ENCODE results near the gene CDH23. TPM values are rescaled to one million over a fixed set of nuclear protein-coding genes. Genes with fewer than 3 reads are reported as not detected.

Gene CDH23
- total RNA-seq, 1 donor from 2014 or later = 4.5 TPM

GRCh38 chr10:71744897-71745663 is 348.4 kb downstream of the CDH23 start:
- H3K36me3 ChIP-seq = peaks cover 3% of the 10 kb centered on the region
- peaks cover 8% of the 10 kb centered on the region for H3K9me3 ChIP-seq (replicated peaks)
- TF ChIP-seq, protein P1, sequence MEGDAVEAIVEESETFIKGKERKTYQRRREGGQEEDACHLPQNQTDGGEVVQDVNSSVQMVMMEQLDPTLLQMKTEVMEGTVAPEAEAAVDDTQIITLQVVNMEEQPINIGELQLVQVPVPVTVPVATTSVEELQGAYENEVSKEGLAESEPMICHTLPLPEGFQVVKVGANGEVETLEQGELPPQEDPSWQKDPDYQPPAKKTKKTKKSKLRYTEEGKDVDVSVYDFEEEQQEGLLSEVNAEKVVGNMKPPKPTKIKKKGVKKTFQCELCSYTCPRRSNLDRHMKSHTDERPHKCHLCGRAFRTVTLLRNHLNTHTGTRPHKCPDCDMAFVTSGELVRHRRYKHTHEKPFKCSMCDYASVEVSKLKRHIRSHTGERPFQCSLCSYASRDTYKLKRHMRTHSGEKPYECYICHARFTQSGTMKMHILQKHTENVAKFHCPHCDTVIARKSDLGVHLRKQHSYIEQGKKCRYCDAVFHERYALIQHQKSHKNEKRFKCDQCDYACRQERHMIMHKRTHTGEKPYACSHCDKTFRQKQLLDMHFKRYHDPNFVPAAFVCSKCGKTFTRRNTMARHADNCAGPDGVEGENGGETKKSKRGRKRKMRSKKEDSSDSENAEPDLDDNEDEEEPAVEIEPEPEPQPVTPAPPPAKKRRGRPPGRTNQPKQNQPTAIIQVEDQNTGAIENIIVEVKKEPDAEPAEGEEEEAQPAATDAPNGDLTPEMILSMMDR (IDR thresholded peaks at IDR 0.05; ENCODE audit: borderline replicate concordance) = no peak
- no peaks in the 10 kb centered on the region for H3K27me3 ChIP-seq (ENCODE audit: low read depth)
- H3K4me3 ChIP-seq = no peak overlapping the region
- peaks cover 60% of the 10 kb centered on the region for H3K4me1 ChIP-seq
- peak overlapping the region; percentile 87 for H3K27ac ChIP-seq (replicated peaks)
- intact Hi-C loops (cut with micrococcal nuclease) = no loop called here
- no peak for DNase-seq

- peak overlapping the region; percentile 87 for H3K27ac ChIP-seq (replicated peaks)
- no peak for DNase-seq
- TF ChIP-seq, protein P1 (IDR thresholded peaks at IDR 0.05; ENCODE audit: borderline replicate concordance) = no peak
- H3K4me3 ChIP-seq = no peak overlapping the region
- intact Hi-C loops (cut with micrococcal nuclease) = no loop called here
- no peaks in the 10 kb centered on the region for H3K27me3 ChIP-seq (ENCODE audit: low read depth)
- peaks cover 10% of the 10 kb centered on the region for H3K36me3 ChIP-seq
- peaks cover 60% of the 10 kb centered on the region for H3K4me1 ChIP-seq
- peaks cover 8% of the 10 kb centered on the region for H3K9me3 ChIP-seq (replicated peaks)
These were observed 349.0 kb downstream of the CDH23 start for GRCh38 chr10:71745664-71746250.

DNA sequence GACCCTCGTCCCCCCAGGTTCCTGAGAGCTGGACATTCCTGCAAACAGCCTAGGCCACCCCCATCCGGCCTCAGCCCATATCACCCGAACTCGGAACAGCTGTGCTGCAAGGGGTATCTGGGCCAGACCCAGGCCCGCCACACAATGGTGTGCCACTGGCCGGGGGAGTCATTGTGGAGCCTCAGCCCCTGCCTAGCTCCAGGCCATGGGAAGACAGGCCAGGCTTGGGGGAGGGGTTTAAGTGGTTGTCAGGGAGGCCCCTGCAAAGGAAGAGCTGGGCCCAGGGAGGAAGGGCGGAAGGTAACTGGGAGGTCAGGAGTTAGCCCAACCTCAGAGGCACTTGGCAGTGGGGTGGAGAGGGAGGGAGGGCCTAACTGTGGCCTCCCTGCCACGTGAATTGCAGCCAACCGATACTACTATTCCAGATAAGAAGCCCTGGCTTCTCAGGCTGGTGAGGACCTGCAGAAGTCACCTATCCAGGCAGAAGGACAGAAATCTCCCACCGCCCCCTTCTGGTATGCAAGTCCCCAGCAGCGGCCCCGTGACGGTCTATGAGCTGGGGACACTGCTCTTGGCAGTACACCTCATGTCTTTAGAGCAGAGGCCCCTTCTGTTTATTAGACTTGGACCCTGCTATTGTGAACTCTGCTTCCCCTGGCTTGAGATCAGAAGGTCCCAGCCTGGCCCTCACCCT is 349.8 kb downstream of the CDH23 start:
- Histone ChIP-seq H3K9me3 (replicated peaks) (peaks cover 8% of the 10 kb centered on the region), H3K36me3 (peaks cover 17% of the 10 kb centered on the region), H3K4me1 (peaks cover 63% of the 10 kb centered on the region), H3K4me3 (no peak overlapping the region), H3K27me3 (ENCODE audit: low read depth) (no peaks in the 10 kb centered on the region), H3K27ac (replicated peaks) (peak overlapping the region; percentile 87)
- TF ChIP-seq, protein P1 (IDR thresholded peaks at IDR 0.05; ENCODE audit: borderline replicate concordance) = peak; percentile 34
- DNase-seq = peak; percentile 67
- intact Hi-C loops (cut with micrococcal nuclease) = no loop called here

- TF ChIP-seq, protein P1 (IDR thresholded peaks at IDR 0.05; ENCODE audit: borderline replicate concordance) = no peak
- intact Hi-C loops (cut with micrococcal nuclease) = no loop called here
- H3K36me3 ChIP-seq = peaks cover 23% of the 10 kb centered on the region
- peak overlapping the region; percentile 87 for H3K27ac ChIP-seq (replicated peaks)
- no peaks in the 10 kb centered on the region for H3K27me3 ChIP-seq (ENCODE audit: low read depth)
- DNase-seq = no peak
- no peak overlapping the region for H3K4me3 ChIP-seq
- peaks cover 8% of the 10 kb centered on the region for H3K9me3 ChIP-seq (replicated peaks)
- peaks cover 69% of the 10 kb centered on the region for H3K4me1 ChIP-seq
These were observed 350.4 kb downstream of the CDH23 start for GRCh38 chr10:71747039-71747531.
